Epithelial cell of proximal tubule (primary cell): ENCODE results near the gene WDR49. TPM values are rescaled to one million over a fixed set of nuclear protein-coding genes. Genes with fewer than 3 reads are reported as not detected.

ENCODE experiments used
- DNase-seq: peaks from one replicate; pipeline ENCODE4 v3.0.0-alpha.2; 2011; ENCODE audit warnings: low read depth
- H3K4me3 ChIP-seq: 2 replicates; pipeline ENCODE4 v1.5.1; 2011; ENCODE audit warnings: low read depth, mild to moderate bottlenecking, low read length
- total RNA-seq: library from RNA; depleted of rRNA; stranded (reverse); fragments of >200 nt; gene quantifications from 2 replicates; pipeline ENCODE4 v1.2.3, GENCODE V29; 2015
- TF ChIP-seq, protein P1 (sequence below): conservative IDR thresholded peaks from 2 replicates; pipeline ENCODE4 v1.5.1; 2012; ENCODE audit warnings: low read depth, mild to moderate bottlenecking, low read length

WDR49 gene
- total RNA-seq, 1 donor from 2014 or later, result not detected

DNA sequence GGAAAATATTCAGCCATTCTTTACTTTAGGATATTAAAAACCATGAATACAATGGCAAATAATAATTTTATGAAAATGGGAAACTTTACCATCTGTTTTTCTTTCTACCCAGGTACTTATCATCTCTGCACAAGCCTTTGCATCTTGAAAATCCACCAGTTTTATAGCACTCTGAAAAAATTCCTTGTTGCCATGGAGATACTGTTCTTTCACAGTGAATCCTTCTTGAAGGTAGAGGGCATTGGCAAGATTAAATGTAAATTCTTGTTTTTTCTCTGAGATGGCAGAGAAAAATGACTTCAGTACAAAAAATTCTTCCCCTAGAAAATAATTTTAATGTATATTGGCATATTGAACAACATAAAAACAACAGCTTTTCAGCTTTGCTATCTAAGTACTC is 186.8 kb downstream of the WDR49 start:
- DNase-seq, result no peak
- no peak overlapping the region for H3K4me3 ChIP-seq
- TF ChIP-seq, protein P1, sequence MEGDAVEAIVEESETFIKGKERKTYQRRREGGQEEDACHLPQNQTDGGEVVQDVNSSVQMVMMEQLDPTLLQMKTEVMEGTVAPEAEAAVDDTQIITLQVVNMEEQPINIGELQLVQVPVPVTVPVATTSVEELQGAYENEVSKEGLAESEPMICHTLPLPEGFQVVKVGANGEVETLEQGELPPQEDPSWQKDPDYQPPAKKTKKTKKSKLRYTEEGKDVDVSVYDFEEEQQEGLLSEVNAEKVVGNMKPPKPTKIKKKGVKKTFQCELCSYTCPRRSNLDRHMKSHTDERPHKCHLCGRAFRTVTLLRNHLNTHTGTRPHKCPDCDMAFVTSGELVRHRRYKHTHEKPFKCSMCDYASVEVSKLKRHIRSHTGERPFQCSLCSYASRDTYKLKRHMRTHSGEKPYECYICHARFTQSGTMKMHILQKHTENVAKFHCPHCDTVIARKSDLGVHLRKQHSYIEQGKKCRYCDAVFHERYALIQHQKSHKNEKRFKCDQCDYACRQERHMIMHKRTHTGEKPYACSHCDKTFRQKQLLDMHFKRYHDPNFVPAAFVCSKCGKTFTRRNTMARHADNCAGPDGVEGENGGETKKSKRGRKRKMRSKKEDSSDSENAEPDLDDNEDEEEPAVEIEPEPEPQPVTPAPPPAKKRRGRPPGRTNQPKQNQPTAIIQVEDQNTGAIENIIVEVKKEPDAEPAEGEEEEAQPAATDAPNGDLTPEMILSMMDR, result no peak

DNA sequence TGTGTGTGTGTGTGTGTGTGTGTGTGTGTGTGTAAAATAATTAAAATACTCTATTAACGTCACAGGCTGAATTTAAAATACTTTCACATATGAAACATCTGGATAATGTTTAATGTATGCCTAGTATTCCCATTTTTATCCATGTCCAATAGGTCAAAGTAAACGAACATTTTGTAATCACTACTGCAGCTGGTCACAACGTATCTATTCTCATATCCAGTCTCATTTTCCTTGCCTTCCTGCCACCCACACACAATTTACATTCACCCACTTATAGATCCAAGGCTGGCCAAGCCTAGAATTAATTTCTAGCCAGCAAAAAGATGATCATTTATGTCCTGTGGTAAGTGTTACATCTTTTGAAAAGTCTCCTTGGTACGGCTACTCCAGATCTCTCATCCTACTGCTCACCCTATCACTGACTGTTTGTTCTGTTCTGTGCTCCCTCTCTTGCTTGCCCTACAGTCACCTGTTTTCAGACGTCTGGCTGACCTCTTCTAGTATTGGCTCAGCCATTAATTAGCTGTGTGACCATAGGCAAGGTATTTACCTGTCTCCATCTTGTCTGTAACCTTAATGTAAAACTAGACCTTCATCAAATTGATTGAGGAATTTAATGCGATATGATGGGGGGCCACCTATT is 197.5 kb downstream of the WDR49 start:
- TF ChIP-seq, protein P1, result no peak
- no peak overlapping the region for H3K4me3 ChIP-seq
- DNase-seq, result no peak

DNA sequence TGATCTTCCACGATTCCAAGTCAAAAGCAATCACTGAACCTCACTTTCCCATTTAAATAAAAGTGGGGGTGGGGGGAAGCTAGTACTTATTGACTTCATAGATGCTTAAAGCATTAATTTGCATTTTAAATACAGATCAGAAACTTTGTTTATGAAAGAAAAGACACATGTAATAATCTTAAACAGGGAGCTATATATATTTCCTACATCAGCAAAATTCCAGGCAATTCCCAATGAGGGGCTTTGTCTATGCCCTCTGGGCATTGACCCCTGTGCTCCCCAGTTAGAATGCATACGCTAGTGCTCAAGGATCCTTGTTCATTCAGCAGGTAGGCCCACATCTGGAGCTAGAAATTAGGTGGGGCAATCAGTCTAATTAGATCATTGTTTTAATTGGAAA is 199.9 kb downstream of the WDR49 start:
- TF ChIP-seq, protein P1, result no peak
- no peak for DNase-seq
- H3K4me3 ChIP-seq, result no peak overlapping the region

DNA sequence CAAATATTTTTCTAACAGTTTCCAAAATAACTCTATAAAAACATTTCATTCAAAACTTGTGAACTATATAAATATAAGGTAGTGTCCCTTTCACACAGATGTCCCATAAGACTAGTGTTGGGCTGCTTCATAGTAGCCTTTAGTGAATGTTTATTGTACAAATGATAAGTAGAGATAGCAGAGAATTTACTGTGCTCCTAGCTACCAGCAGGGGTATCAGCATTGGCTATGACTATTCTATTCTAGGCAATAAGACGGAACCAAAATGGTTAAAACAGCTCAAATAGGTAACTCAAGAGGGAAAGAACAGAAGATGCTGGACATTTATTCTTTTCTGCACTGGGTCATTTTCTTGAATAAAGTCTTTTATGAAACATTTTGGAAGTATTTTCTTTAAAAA is 202.5 kb downstream of the WDR49 start:
- TF ChIP-seq, protein P1, result no peak
- DNase-seq, result no peak
- H3K4me3 ChIP-seq, result no peak overlapping the region

DNA sequence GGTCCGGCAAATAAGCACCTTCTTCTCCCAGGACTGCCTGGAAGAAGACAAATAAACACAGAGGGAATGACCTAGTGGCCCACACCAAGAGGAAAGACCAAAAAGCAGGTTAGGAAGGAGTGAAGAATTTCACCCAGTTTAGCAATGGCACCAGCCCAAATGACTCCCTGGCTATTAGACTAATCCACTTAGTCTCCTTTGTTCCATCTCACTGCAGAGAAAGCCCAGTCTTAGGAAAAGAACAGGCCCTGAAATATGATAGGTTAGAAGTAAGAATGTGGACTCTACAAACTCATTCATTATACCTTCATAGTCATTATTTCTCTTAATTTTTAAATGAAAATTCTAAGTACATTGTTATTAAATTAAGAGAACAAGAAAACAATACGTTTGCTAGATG is 203.1 kb downstream of the WDR49 start:
- H3K4me3 ChIP-seq, result no peak overlapping the region
- no peak for DNase-seq
- TF ChIP-seq, protein P1, result no peak

DNA sequence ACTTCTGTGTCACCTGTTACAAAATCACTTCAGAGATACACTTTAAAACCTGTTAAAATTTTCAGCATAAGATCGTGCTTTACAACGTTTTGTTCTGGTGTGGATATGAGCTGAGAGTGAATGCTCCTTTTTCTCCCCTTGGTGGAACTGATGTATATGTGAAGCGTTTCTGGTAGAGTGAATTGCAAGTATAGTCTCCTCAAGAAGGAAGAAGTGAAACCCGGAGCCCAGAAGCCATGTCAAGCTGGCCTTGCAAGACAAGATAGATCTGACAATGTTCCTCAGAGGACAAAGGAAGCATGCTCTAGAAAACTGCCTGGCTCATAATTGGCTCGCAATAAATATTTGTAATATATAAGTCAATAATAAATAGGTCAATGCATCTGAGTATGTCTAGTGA is 203.5 kb downstream of the WDR49 start:
- TF ChIP-seq, protein P1, result no peak
- H3K4me3 ChIP-seq, result no peak overlapping the region
- DNase-seq, result no peak

DNA sequence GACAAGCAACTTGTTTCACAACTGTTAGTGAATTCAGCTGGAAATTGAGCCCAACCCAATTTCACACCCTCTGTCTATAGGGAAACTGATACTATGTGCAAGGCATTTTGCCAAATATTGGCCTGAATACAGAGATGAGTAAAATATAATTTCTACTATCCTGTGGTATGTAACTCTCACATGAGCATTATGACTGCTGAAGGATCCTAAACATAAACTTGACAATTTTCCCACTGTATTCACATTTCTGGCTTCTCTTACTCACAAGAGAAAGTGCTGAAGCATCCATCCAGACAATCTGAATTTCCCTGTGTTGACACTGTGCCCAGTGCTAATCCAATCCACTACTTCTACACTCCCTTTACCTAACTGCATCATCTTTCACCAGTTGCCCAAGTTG is 208.3 kb downstream of the WDR49 start:
- TF ChIP-seq, protein P1, result no peak
- no peak for DNase-seq

More for the DNA sequence above, 208.3 kb downstream of the WDR49 start:
- no peak overlapping the region for H3K4me3 ChIP-seq
